Activated naive CD4-positive, alpha-beta T cell (primary cell): Measurements from ENCODE around the gene SH3D19.

ENCODE experiments used
- DNase-seq, 4 experiments: peaks; one replicate each; lab custom pipeline; 2025; lab: John Stamatoyannopoulos, UW

The SH3D19 gene, protein sequence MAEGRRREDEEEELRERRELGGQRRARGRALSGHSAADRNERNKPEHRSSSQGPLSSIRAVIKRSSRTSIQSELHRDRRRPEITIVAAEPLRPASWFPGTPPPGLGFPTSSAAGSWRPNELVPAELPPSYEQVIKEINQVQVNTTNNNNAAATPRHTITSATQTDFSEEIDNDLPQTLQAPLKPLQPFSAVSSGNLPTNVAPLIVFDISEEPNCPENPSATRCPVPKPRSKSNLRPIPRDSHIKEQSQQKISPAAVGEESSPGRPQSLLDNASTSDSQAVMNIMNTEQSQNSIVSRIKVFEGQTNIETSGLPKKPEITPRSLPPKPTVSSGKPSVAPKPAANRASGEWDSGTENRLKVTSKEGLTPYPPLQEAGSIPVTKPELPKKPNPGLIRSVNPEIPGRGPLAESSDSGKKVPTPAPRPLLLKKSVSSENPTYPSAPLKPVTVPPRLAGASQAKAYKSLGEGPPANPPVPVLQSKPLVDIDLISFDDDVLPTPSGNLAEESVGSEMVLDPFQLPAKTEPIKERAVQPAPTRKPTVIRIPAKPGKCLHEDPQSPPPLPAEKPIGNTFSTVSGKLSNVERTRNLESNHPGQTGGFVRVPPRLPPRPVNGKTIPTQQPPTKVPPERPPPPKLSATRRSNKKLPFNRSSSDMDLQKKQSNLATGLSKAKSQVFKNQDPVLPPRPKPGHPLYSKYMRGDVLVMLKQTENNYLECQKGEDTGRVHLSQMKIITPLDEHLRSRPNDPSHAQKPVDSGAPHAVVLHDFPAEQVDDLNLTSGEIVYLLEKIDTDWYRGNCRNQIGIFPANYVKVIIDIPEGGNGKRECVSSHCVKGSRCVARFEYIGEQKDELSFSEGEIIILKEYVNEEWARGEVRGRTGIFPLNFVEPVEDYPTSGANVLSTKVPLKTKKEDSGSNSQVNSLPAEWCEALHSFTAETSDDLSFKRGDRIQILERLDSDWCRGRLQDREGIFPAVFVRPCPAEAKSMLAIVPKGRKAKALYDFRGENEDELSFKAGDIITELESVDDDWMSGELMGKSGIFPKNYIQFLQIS

DNA sequence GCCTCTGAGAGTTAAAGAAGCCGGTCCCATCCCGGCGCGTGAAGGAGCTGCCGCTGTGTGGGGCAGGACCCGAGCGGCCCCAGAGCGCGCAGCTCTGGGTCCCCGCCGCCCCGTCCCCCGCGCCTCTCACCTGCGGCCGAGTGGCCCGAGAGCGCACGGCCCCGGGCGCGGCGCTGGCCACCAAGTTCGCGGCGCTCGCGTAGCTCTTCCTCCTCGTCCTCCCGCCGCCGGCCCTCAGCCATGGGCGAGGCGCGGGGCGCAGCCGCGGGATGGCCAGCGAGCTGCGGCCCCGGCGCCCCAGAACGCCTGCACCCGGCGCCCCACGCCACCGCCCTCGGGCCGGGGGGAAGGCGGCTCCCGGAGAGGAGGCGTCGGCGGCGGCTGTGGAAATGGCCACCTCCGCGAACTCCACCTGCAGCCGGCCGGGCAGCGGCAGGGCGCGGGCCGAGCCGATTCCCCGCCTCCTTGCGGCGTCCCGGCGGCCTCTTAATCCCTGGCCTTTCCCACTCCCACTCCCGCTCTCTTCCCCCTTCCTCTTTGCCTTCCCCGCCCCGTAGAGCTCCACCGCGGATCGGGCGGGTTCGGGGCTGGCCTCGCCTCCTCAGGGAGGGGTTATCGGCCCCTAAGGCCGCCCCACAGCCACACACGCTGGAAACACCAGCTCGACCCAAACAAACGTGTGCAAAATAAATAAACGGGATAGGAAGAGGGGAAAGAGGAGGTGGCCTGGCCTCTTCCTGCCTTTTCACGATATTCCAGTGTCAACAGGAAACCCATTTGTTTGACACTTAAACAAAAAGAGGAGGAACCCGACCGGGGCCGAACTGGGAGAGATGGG lies at the start of gene SH3D19:
Gene SH3D19, minus strand, starts transcription at position 495 of the 838 bp plus-strand sequence. Its CDS starts 253 bp downstream, at position 242.
- DNase-seq, result no peak

GRCh38 chr4:151362404-151363164 lies 37.2 kb upstream of the SH3D19 start:
- peak; percentile 35 to 59 (median 39) for DNase-seq

DNA sequence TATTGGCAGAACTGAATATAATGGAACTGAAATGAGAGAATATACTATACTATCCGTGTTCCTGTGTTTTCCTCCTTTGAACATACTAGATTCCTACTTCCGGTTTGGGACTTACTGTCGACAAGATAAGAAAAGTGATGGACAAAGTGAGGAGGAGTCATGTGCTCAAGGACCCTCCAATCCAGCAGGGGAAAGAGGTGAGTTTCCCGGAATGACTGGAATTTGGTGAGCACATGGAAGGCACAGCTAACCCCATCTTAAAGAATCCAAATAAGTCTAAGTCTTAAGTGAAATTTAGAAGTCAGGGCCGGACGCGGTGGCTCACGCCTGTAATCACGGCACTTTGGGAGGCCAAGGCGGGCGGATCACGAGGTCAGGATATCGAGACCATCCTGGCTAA lies 36.6 kb upstream of the SH3D19 start:
- DNase-seq, result no peak

DNA sequence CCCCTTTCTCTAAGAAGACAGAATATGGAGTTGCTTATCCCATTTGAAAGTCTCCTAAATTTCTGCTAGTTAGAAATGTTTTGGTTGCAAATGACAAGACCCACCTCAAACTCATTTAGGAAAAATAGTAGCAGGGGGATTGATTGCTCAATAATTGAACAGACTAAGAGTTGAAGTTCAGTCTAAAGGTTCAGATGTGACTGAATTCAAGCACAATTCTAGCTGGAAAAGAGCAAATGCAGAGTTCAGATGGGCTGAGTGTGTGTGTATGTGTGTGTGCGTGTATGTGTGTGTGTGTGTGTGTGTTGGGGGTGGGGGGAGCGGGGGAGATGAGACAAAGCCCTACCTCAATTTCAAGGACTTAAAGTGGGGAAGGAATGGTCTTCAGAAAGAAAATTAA lies 35.7 kb upstream of the SH3D19 start:
- DNase-seq, result no peak

DNA sequence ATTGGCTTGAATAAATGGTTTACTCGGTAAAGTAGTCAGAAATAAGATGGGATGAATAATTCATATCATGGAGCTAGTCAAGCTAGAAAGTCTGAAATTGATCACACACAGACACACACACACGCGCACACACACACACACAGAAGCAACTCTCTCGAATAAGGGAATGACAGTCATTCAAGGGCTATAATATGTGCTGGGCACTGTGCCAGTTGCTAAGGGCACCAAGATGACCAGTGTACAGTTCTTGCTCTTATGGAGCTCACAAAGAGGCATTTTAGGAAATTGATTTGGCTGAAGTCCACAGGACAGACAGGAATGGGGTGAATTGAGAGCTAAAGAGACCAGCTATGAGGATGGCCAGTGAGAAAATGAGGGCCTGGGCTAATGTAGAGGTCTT lies 34.2 kb upstream of the SH3D19 start:
- no peak for DNase-seq

DNA sequence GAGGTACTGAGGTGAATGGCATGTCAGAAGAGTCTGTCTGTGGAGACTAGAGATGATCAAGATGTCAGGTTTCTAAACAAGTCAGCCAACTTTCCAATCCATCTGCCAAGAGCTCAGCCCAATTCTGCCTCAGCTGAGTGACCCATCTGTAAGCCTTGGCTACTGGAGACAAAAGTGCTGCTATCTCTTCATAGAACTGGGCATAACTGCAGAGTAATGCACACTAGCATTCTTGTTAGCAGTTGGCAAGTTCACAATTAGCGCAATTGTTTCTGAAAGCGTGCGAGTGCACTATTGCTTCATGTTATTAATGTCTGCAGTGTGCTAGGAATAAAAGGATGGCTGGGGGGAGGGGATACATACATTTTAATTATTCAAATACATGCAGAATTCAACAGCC lies 32.9 kb upstream of the SH3D19 start:
- DNase-seq, result no peak

DNA sequence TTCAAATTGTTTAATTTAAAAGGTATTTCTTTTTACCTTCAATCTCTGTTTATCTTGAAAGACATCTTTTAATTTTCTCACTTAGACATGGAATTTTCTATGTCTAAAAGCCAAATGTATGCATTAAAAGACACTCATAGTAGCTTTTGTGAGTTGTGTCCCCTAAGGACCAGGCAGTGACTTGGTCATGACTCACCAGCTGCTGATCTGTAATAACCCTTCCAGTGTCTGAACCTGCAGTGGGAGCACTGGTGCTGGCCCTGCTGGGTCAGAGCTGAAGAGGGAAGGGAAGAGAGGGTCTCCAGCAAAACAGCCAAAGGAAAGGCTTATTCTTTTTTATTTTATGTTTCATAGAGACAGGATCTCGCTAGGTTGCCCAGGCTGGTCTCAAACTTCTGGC lies 31.1 kb upstream of the SH3D19 start:
- DNase-seq, result no peak

- no peak for DNase-seq
These were observed 29.8 kb upstream of the SH3D19 start for GRCh38 chr4:151355155-151355554.

GRCh38 chr4:151347490-151348235 lies 22.3 kb upstream of the SH3D19 start:
- DNase-seq, result no peak

DNA sequence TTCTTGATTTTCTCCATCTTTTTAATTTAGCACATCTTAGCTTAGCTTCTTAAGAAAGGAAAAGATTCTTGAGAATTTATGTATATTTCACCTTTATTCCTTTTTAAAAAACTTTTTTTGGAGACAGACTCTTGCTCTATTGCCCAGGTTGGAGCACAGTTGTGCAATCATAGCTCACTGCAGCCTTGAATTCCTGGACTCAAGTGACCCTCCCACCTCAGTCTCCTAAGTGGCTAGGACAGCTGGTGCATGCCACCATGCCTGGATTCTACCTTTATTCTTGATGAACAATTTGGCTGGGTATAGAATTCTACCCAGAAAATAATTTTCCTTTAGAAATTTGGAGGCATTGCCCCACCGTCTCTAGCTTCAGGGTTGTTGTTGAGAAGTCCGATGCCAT lies 19.5 kb upstream of the SH3D19 start:
- no peak for DNase-seq

DNA sequence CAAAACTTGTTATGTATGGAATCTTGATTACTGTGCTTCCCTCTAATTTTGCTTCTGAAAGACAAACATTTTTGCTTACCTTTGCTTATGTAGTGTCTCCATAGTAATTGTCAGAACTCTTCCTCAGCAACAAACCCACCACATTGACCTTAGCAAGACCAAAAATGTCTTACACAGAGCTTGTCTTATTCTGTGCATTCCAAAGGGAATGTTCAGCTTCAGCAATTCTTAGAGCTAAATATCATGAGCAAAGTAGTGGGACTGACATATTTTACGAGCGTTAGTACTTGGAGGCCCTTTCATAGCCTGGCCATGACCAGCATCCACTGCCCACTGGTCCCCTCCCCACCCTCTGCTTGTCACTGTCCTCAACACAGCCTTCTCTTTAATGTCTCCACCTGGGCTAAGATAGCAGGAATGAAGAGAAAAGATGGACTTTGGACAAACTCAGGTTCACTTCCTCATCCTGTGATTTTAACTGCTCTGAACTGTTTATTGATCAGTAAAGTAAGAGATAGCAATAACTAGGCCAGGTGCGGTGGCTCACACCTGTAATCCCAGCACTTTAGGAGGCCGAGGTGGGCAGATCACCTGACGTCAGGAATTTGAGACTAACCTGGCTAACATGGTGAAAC lies 15.5 kb upstream of the SH3D19 start:
- DNase-seq, result no peak

DNA sequence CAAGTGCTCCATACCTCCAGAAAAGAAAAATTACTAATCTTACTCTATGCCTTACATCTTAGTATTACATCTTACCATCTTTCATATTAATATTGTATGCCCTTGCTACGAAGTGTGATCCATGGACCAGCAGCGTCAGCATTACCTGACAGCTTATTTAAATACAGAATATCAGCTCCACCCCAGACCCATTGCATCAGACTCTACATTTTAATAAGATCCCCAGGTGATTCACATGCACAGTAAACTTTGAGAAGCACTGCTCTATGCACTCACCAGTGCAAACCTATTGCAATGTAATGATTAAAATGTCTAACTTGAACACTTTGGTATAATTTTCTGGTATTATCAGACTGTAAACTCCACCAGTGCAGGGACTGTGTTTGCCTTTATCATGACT lies 14.1 kb upstream of the SH3D19 start:
- DNase-seq, result no peak

DNA sequence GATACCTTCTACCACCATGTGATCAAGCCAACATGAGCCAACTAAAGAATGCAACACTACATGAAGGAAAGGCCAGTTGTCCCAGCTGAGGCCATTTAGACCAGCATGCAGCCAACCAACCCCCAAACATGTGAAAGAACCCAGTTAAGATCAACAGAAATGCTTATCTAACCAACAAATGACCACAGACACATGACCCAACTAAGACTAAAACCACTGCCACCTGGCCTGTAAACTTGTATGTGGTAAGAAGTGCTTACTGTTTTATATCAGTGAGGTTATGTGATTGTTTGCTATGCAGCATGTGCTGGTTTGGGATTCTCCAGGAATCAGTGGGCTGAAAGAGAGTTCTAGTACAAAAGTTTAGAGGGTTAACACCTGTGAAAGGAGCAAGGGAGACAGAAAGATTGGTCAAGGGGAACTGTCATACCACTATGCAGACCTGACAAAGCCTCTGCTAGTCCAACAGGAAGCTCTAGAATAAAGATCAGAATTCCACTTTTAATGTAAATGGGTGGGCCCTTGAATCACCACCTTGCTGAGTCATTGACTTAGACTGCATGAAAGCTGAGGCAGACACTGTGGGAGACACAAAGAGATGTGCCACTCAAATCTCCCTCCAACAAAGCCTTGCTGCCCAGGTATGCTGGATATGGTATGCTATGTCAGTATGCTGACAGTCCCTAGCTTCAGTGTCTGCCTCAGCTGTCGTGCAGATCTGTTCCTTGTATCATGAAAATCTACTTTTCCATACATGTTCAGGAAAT lies 6.1 kb upstream of the SH3D19 start:
- no peak for DNase-seq

DNA sequence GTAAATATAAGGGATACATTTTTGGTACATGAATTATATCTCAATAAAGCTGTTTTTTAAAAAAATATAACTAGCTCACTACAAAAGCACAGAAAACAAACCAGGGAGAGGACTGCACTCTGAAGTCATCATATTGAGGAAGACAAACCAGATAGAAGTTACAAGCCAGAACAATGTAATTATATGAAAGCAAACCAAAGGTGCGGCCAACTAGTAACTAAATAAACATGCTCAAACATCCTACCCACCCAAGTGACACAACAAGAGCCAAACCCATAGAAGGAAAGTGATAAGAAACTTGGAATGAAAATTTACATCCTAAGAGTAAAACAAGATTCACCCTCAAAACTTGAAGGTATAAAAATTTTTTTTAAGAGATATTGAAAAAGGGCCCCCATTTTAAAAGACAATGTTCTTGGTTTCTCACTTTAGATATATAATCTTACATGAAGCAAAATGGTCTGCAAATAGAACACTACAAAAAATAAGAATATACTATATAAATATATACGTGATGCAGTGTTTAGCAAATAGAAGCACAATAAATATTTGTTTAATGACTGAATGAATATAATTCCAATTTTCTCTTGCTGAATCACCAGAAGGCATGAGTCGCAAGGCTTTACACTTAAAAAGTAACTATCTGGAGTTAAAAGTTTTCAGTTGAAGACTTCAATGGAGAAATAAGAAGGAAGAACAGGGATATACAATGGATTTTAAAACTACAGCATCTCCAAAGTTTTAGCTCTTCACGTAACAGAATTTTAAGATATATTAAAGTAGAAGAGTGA lies 4.0 kb upstream of the SH3D19 start:
- no peak for DNase-seq

- no peak for DNase-seq
These were observed 493 bp upstream of the SH3D19 start for GRCh38 chr4:151325949-151326246.

DNA sequence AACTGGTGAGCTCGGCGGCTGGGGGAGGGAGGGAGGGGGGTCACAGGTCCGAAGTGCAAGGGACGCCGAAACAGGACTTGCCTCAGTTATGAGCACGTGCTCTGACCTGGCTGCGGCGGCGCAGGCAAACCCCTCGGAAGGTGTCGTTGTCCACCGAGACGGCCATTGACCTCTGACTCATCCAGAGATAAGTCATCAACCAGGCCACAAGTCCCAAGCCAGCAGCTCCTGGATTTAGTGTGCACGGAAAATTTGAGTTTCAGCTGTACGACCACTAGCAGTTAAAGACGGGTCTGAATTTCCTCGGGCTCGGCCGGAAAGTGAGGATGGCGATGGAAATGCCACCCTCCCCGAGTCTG lies 674 bp downstream of the SH3D19 start:
- DNase-seq, result no peak

DNA sequence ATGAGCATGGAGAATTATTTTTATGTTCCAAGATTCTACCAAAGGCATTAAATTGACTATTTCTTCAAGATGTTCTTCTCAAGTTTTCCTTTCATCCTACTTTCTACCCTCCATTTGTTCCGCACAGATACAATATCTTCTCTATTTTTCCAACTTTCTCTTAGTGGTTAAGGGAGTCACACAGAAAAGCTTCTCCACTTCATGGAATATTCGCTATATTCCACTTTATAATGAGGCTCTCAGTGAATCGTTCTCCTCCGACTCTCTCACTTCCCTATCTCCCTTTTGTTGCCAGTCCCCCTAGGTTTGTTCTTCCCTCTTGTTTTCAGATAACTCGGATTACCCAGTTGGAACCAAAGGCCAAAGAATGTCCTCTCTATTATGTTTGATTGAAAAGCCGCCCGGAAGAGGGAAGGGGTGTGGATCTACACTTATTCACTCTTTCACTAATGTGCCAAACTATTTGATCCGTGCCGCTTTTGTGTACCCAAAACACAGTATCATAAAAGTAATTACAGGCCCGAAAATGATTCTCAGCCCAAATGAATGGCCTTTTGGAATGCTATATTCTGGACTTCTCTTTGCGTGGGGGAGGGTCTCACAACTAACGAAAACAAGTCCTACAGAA lies 1.2 kb downstream of the SH3D19 start:
- no peak for DNase-seq

DNA sequence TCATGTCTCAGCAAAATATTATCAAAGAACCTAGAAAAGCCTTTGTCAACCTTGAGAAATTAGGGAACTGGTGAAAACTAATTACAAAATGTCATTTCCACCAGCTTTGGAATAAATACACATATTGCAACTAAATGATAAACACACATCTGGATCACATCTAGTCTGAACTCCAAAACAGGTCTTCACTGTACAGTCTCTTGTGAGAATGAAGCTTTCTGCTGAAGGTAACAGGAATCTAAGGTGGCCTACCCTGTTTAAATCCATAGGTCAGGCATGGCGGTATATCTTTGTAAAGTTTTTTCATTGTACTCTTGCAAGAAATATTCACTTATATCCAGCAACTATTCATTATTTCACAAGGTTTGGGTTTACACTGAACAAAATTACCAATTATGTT lies 1.7 kb downstream of the SH3D19 start:
- DNase-seq, result no peak
